GM18502 (cell line): ENCODE measurements around the gene KCNH4.

Experiments used
- ATAC-seq: cut with Tn5 transposase; IDR thresholded peaks from one replicate; pipeline ENCODE4 v1.9.1; 2021; ENCODE audit warnings: mild to moderate bottlenecking; ENCODE audit not compliant: unreplicated experiment, poor library complexity

The KCNH4 gene

GRCh38 chr17:42120770-42121769 is 59.9 kb downstream of the KCNH4 start, which contains the start of gene KAT2A:
Gene KAT2A (minus strand): TSS chr17:42121367. CDS start chr17:42121304, 63 bp downstream.
- ATAC-seq: peak; percentile 74

- no peak for ATAC-seq
Measured at GRCh38 chr17:42120161-42120769, 60.7 kb downstream of the KCNH4 start.

GRCh38 chr17:42119301-42119700 is 61.6 kb downstream of the KCNH4 start:
- no peak for ATAC-seq

DNA sequence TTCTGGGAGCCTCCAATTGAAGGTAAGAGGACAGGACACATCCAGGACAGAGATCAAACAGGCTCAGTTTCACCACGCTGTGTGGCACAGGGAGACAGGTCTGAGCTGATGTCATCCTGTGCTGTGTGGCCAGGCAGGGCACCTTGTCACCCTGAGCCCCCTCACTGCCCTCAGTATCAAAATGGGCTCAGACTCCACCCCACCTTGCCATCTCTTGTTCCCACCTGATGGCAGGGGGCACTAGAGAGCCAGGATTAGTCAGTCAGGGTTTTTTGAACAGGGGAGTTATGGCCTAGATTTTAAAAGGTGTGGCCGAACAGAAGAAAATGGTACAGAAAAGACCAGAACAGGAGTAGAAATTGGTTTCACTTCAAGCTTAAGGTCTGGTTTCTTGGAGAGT is 62.4 kb downstream of the KCNH4 start:
- no peak for ATAC-seq

DNA sequence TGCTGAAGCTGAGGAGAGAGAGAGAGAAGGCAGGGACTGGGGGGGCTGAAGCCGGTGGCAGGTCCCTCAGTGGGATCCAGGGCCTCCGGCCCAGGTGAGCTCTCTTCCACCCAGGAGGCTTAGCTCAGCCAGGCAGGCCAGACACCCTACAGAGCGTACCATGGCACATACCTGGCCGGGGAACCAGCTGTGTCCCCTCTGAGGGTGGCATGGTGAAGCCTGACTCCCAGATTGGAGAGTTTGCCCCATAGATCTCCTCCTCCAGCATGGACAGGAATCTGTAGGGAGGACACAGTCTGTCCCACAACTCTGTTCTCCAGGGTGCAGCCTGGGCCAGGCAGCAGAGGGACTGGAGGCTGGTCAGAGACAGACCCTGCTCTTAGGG is 62.8 kb downstream of the KCNH4 start:
- no peak for ATAC-seq

- ATAC-seq: no peak
Measured at GRCh38 chr17:42117397-42118125, 63.4 kb downstream of the KCNH4 start.

GRCh38 chr17:42116705-42117396 is 64.1 kb downstream of the KCNH4 start:
- no peak for ATAC-seq

GRCh38 chr17:42114118-42114517 is 66.8 kb downstream of the KCNH4 start:
- no peak for ATAC-seq

- no peak for ATAC-seq
Measured at GRCh38 chr17:42113293-42114069, 67.5 kb downstream of the KCNH4 start.

DNA sequence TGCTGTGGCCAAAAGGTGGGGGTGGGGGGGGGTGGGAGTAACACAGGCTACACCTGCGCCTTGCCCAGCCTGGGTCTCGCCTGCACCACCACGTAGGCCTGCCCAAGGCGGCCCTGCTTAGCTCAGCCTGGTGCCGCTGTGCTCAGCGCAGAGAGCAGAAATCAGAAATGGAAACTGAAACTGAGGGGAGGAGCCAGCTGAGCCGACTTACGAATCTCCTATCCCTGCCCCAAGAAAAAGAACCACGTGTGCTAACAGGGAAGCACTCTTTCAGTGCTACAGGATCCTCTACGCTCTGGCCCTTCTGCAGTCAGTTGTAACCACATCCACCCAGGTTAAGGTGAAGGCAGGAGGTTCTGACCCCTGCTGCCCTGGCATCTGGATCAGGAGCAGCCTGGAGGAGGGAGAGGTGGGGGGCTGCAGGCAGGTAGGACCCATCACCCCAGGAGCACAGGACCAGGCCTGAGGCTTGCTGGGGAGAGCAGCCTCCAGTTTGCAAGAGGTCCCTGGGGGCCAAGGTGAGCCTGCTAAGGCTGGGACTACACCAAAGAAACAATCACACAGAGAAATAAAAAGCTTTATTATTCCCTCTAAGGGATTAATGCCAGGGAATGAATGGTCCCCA is 68.3 kb downstream of the KCNH4 start, which contains the start of gene DHX58:
Gene DHX58 (minus strand): TSS at position 163 of the 625 bp plus-strand sequence. CDS start 822 bp downstream, outside the sequence.
- ATAC-seq: peak; percentile 73

GRCh38 chr17:42111871-42112551 is 68.9 kb downstream of the KCNH4 start:
- ATAC-seq: peak; percentile 11

DNA sequence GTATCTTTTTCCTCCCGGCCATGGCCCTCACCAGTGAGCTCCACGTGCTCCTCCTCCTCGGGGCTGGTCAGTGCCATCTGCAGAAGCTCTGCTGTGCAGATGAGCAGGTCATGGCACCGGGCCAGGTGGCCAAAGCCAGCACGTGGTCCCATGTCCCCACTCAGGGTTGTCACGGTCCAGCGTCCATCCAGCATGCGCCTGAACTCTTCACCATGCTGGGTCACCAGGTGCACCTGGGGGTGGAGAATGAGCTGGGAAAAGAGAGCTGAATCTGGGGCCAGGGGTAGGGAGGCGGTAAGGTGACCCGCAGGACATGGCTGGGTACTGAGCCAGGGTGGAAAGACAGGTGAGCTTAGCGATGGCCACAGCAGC is 69.7 kb downstream of the KCNH4 start:
- ATAC-seq: no peak

DNA sequence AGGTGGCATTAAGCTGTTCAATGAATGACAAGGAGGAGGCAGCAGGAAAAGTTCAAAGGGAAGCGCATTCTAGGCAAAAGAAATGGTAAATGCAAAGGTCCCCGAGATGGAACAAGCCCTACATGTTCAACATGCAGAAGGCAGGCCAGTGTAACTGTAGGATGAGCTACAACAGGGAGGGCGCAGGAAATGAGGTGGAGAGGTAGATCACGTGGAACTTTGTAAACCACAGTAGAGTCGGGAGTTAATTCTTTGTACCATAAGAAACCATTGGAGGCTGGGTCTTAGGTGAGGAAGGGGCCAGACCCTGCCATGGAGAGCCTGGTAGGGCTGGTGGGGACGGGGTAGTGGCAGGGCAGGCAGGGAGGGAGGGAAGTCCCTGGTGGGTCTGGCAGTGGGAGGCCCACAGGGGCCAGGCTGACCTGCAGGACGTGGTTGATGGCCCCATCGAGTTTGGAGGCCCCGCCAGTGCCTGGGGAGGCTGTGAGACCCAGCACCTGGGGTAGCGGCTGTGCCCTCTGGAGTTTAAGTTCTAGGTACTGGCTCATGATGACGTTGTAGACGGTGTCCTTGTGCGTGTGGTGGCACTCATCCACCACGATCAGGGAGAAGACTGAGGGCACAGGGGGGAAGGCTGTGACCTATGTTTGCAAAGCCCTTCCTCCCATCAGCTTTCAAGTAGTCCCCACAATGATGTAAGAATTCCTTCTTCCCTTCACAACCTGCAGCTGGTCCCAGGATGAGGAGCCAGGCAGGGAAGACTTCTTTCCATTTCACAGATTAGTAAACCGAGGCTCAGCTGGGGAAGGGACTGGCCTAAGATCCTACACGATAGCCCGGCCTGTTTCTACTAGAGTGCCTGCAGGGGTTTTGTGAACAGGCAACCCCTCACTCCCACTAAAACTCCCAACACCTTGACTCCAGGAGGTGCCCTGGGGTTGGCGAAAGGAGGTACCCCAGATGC is 70.4 kb downstream of the KCNH4 start:
- no peak for ATAC-seq

GRCh38 chr17:42109086-42109485 is 71.9 kb downstream of the KCNH4 start:
- ATAC-seq: no peak

GRCh38 chr17:42107597-42108576 is 73.1 kb downstream of the KCNH4 start:
- ATAC-seq: peak; percentile 68

- no peak for ATAC-seq
Measured at GRCh38 chr17:42107124-42107523, 73.8 kb downstream of the KCNH4 start.
